BE2C (cell line): Measurements from ENCODE around the gene GDF7.

Experiments
- DNase-seq: peaks from one replicate; pipeline ENCODE4 v3.0.0-alpha.2; 2020
- H3K27me3 ChIP-seq: fragments of 250-450 bp; sonication (Bioruptor Pico); 2 replicates; pipeline ENCODE4 v1.5.1; 2020; ENCODE audit warnings: mild to moderate bottlenecking
- H3K36me3 ChIP-seq: fragments of 250-450 bp; sonication (Bioruptor Pico); 2 replicates; pipeline ENCODE4 v1.5.1; 2020; ENCODE audit warnings: mild to moderate bottlenecking
- H3K4me1 ChIP-seq: fragments of 250-450 bp; sonication (Bioruptor Pico); 2 replicates; pipeline ENCODE4 v1.5.1; 2020
- H3K4me3 ChIP-seq: 2 replicates; pipeline ENCODE4 v1.5.1; 2011; ENCODE audit warnings: low read depth, low read length
- H3K9me3 ChIP-seq: fragments of 250-450 bp; sonication (Bioruptor Pico); 2 replicates; pipeline ENCODE4 v1.5.1; 2020
- CTCF ChIP-seq: IDR thresholded peaks from 2 replicates; pipeline ENCODE4 v1.5.1; 2012; ENCODE audit warnings: mild to moderate bottlenecking, low read depth, low read length

Gene GDF7

GRCh38 chr2:20648831-20649230, 18.1 kb upstream of the GDF7 start:
- DNase-seq, result no peak
- no peaks in the 10 kb centered on the region for H3K27me3 ChIP-seq
- no peaks in the 10 kb centered on the region for H3K36me3 ChIP-seq
- H3K4me3 ChIP-seq, result no peak overlapping the region
- H3K9me3 ChIP-seq, result no peaks in the 10 kb centered on the region
- peaks cover 13% of the 10 kb centered on the region for H3K4me1 ChIP-seq
- TF ChIP-seq CTCF, result no peak

GRCh38 chr2:20649576-20649975, 17.4 kb upstream of the GDF7 start:
- no peak for TF ChIP-seq CTCF
- DNase-seq, result no peak
- Histone ChIP-seq H3K4me1 (peaks cover 13% of the 10 kb centered on the region), H3K27me3 (no peaks in the 10 kb centered on the region), H3K36me3 (no peaks in the 10 kb centered on the region), H3K9me3 (no peaks in the 10 kb centered on the region), H3K4me3 (no peak overlapping the region)

DNA sequence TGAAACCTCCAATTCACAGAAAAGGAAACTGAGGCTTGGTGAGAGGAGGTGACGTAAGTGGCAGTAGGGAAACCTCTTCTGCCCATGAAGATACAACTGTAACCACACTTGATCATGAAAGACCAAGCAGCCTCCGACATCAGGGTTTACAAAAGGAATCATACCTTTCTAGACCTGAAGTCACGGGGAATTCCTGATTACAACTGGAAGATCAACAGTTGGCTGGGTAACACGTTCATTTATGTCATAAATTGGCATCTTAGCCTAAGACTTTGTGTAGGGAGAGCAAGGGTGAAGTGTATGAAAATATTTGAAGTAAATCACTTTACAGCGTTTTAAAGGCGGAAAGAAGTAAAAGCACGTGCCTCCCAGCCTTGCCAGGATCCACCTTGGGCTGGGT, 17.0 kb upstream of the GDF7 start:
- Histone ChIP-seq H3K4me3 (peak overlapping the region; percentile 86), H3K4me1 (peaks cover 13% of the 10 kb centered on the region), H3K27me3 (no peaks in the 10 kb centered on the region), H3K36me3 (no peaks in the 10 kb centered on the region), H3K9me3 (no peaks in the 10 kb centered on the region)
- TF ChIP-seq CTCF, result no peak
- no peak for DNase-seq

DNA sequence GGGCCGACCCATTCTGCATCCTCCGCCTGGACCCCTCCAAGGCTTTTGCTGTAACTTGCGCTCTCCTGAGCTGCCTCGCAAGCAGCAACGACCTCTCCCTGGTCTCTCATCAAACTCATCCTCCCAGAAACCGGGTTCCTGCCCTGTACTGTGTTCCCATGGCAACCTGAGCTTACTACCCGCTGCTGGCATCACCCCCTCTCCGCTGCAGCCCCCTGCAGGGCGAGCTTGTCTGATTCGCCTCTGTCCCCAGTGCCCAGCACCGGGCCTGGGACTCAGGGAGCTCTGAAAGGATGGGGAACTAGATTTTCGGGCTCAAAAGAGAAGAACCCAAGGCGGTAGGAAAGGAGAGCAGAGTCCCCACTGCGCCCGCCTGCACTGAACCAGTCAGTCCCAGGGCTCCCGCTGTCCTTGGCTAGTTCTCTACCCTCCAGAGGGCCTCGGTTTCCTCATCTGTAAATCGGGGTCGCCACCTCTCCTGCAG, 16.5 kb upstream of the GDF7 start:
- DNase-seq, result no peak
- Histone ChIP-seq H3K4me3 (peak overlapping the region; percentile 86), H3K27me3 (no peaks in the 10 kb centered on the region), H3K4me1 (peaks cover 13% of the 10 kb centered on the region), H3K9me3 (no peaks in the 10 kb centered on the region), H3K36me3 (no peaks in the 10 kb centered on the region)
- TF ChIP-seq CTCF, result no peak

- peak; percentile 54 for TF ChIP-seq CTCF
- Histone ChIP-seq H3K27me3 (no peaks in the 10 kb centered on the region), H3K36me3 (no peaks in the 10 kb centered on the region), H3K9me3 (no peaks in the 10 kb centered on the region), H3K4me1 (peaks cover 13% of the 10 kb centered on the region), H3K4me3 (peak within 1 kb of the TSS; percentile 86)
- DNase-seq, result peak; percentile 88
These were observed 15.8 kb upstream of the GDF7 start, which contains the start of gene HS1BP3 for GRCh38 chr2:20650877-20651730. TSS of gene HS1BP3 (minus strand) at chr2:20651098. CDS start at chr2:20651063, 35 bp downstream.

DNA sequence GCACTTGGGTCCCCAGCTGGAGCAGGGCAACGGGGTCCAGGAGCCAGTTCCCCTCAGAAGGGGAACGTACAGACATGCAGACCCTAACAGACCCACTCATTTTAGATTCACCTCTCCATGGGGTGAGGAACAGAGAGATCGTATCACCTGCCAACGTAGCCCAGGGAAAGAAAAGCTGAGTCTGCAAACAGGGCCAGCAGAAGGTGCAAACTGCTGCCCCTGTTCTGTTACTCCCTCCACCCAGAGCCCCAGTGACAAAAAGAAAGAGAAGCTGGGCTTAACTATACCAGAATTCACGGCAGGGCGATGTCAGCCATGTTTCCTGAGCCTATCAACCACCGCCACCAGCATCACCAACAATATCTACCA, 15.2 kb upstream of the GDF7 start:
- no peaks in the 10 kb centered on the region for H3K9me3 ChIP-seq
- no peaks in the 10 kb centered on the region for H3K27me3 ChIP-seq
- peak overlapping the region; percentile 79 for H3K4me3 ChIP-seq
- no peak for DNase-seq
- peaks cover 13% of the 10 kb centered on the region for H3K4me1 ChIP-seq
- no peaks in the 10 kb centered on the region for H3K36me3 ChIP-seq
- no peak for TF ChIP-seq CTCF
